Natural killer cell (primary cell): ENCODE data around the gene CHCHD10. TPM values are rescaled to one million over a fixed set of nuclear protein-coding genes. Genes with fewer than 3 reads are reported as not detected.

ENCODE experiments used
- ATAC-seq, 3 donors: fragments of 150-1000 bp in 2 of 3; fragments of 200-7000 bp in 1 of 3; cut with Tn5 transposase; 1 replicate in 1 of 3; 2 replicates in 2 of 3; pipeline ENCODE4 v1.10.0; 2021; ENCODE audit warnings: mild to moderate bottlenecking in 2 of 3, moderate library complexity in 2 of 3
- DNase-seq, 2 donors: peaks; one replicate each; pipeline versions ENCODE4 v3.0.0 to v3.0.0-alpha.2; 2013 to 2021; ENCODE audit warnings: mixed read lengths in 1 of 2
- H3K27ac ChIP-seq: one replicate; pipeline ENCODE4 v1.5.1; 2013; ENCODE audit warnings: mild to moderate bottlenecking, low read length
- H3K27me3 ChIP-seq: one replicate; pipeline ENCODE4 v1.6.1; 2013; ENCODE audit warnings: low read length; ENCODE audit not compliant: control insufficient read depth, insufficient read depth
- H3K36me3 ChIP-seq: one replicate; pipeline ENCODE4 v1.6.1; 2013; ENCODE audit warnings: low read length; ENCODE audit not compliant: control insufficient read depth, insufficient read depth
- H3K4me1 ChIP-seq: one replicate; pipeline ENCODE4 v1.6.1; 2013; ENCODE audit warnings: low read length; ENCODE audit not compliant: control insufficient read depth, insufficient read depth
- H3K4me3 ChIP-seq: one replicate; pipeline ENCODE4 v1.5.1; 2013; ENCODE audit warnings: low read length
- H3K9me3 ChIP-seq: one replicate; pipeline ENCODE4 v1.6.1; 2013; ENCODE audit warnings: low read length; ENCODE audit not compliant: control insufficient read depth, insufficient read depth
- H3K27ac Mint-ChIP-seq, 2 donors: one replicate each; pipeline ENCODE4 v1.8.0; 2022; ENCODE audit warnings: mild to moderate bottlenecking in 2 of 2, mixed read lengths in 2 of 2, moderate library complexity in 1 of 2
- H3K27me3 Mint-ChIP-seq, 2 donors: one replicate each; pipeline ENCODE4 v1.8.0; 2022; ENCODE audit warnings: low read depth in 2 of 2, mixed read lengths in 2 of 2
- H3K36me3 Mint-ChIP-seq: one replicate; pipeline ENCODE4 v1.8.0; 2022; ENCODE audit warnings: mixed read lengths
- H3K4me1 Mint-ChIP-seq, 2 donors: one replicate each; pipeline ENCODE4 v1.8.0; 2022; ENCODE audit warnings: mixed read lengths in 2 of 2
- H3K4me3 Mint-ChIP-seq: one replicate; pipeline ENCODE4 v1.8.0; 2022; ENCODE audit warnings: mild to moderate bottlenecking, moderate library complexity, mixed read lengths
- H3K9me3 Mint-ChIP-seq, 2 donors: one replicate each; pipeline ENCODE4 v1.8.0; 2022; ENCODE audit warnings: mixed read lengths in 2 of 2
- CTCF ChIP-seq: fragments of 200-600 bp; IDR thresholded peaks from one replicate; pipeline ENCODE4 v1.8.0; 2022; ENCODE audit warnings: antibody characterized with exemption
- WGBS: methylation state at CpG from one replicate; pipeline ENCODE4 v1.1.7; 2013; ENCODE audit warnings: missing lambda C conversion rate; ENCODE audit not compliant: insufficient coverage; 5-methylcytosine and 5-hydroxymethylcytosine counted together
- intact Hi-C: fragments of 100-400 bp; cut with micrococcal nuclease; formaldehyde crosslinking; loops from one replicate; pipeline ENCODE4 v1.14.2; 2022
- total RNA-seq, 4 donors: library from RNA; stranded (reverse); fragments of 120-200 nt in 1 of 4; gene quantifications; one replicate each; pipeline versions ENCODE4 v1.2.3 to v1.2.4, GENCODE V29; 2013 to 2022

Gene CHCHD10
- total RNA-seq, 3 donors from 2014 or later (not counting 1 experiment from before 2014, with no cell fraction given): 9.3 to 22.5 (median 13.8) TPM

- H3K9me3 Mint-ChIP-seq: no peaks in the 10 kb centered on the region
- Histone ChIP-seq H3K9me3 (no peaks in the 10 kb centered on the region), H3K4me1 (peaks cover 4% of the 10 kb centered on the region), H3K27ac (no peak overlapping the region), H3K36me3 (peaks cover 44% of the 10 kb centered on the region), H3K4me3 (no peak overlapping the region), H3K27me3 (no peaks in the 10 kb centered on the region)
- ATAC-seq: no peak
- H3K27me3 Mint-ChIP-seq: no peaks in the 10 kb centered on the region
- intact Hi-C loops: no loop called here
- DNase-seq: no peak
- no peaks in the 10 kb centered on the region for H3K4me1 Mint-ChIP-seq
- no peak for TF ChIP-seq CTCF
- H3K27ac Mint-ChIP-seq: no peak overlapping the region
- H3K36me3 Mint-ChIP-seq: no peaks in the 10 kb centered on the region
- H3K4me3 Mint-ChIP-seq: no peak overlapping the region
- 93% methylated on average over 10 of the region's 10 CpGs for WGBS
These were observed 47.9 kb upstream of the CHCHD10 start for GRCh38 chr22:23815541-23816155.

- Histone ChIP-seq H3K4me1 (no peaks in the 10 kb centered on the region), H3K9me3 (no peaks in the 10 kb centered on the region), H3K27ac (no peak overlapping the region), H3K4me3 (no peak overlapping the region), H3K36me3 (peaks cover 27% of the 10 kb centered on the region), H3K27me3 (no peaks in the 10 kb centered on the region)
- DNase-seq (no peak), ATAC-seq (no peak)
- Mint-ChIP-seq H3K4me3 (no peak overlapping the region), H3K27ac (no peak overlapping the region), H3K27me3 (no peaks in the 10 kb centered on the region), H3K36me3 (no peaks in the 10 kb centered on the region), H3K4me1 (no peaks in the 10 kb centered on the region), H3K9me3 (no peaks in the 10 kb centered on the region)
- 98% methylated on average over 3 of the region's 4 CpGs for WGBS
- intact Hi-C loops: no loop called here
- TF ChIP-seq CTCF: no peak
These were observed 44.6 kb upstream of the CHCHD10 start for GRCh38 chr22:23812378-23812777.

GRCh38 chr22:23806837-23807236 lies 39.1 kb upstream of the CHCHD10 start:
- Mint-ChIP-seq H3K9me3 (no peaks in the 10 kb centered on the region), H3K4me3 (no peak overlapping the region), H3K27ac (no peak overlapping the region), H3K36me3 (no peaks in the 10 kb centered on the region), H3K27me3 (no peaks in the 10 kb centered on the region), H3K4me1 (peaks cover 0 to 6% of the 10 kb centered on the region in 2 donors)
- DNase-seq (no peak), ATAC-seq (no peak)
- intact Hi-C loops: no loop called here
- no peak overlapping the region for H3K4me3 ChIP-seq
- H3K4me1 ChIP-seq: peaks cover 8% of the 10 kb centered on the region
- H3K27ac ChIP-seq: no peak overlapping the region
- H3K36me3 ChIP-seq: peaks cover 44% of the 10 kb centered on the region
- H3K27me3 ChIP-seq: no peaks in the 10 kb centered on the region
- H3K9me3 ChIP-seq: no peaks in the 10 kb centered on the region
- TF ChIP-seq CTCF: no peak
- WGBS: 100% methylated on average over 1 of the region's 1 CpG

GRCh38 chr22:23804781-23805291 lies 37.1 kb upstream of the CHCHD10 start:
- Mint-ChIP-seq H3K4me3 (no peak overlapping the region), H3K36me3 (no peaks in the 10 kb centered on the region), H3K4me1 (peaks cover 0 to 6% of the 10 kb centered on the region in 2 donors), H3K27ac (peak overlapping the region in 1 of 2 donors; percentile 40), H3K9me3 (no peaks in the 10 kb centered on the region), H3K27me3 (no peaks in the 10 kb centered on the region)
- no peak for TF ChIP-seq CTCF
- H3K9me3 ChIP-seq: no peaks in the 10 kb centered on the region
- H3K36me3 ChIP-seq: peaks cover 55% of the 10 kb centered on the region
- no peak overlapping the region for H3K4me3 ChIP-seq
- intact Hi-C loops: no loop called here
- no peak overlapping the region for H3K27ac ChIP-seq
- DNase-seq (no peak), ATAC-seq (no peak)
- WGBS: 90% methylated on average over 12 of the region's 12 CpGs
- no peaks in the 10 kb centered on the region for H3K27me3 ChIP-seq
- H3K4me1 ChIP-seq: peaks cover 23% of the 10 kb centered on the region
